Measurements from ENCODE around the gene ADGRL3.
"Not testable (repeated sequence)": the region's sequence is repeated elsewhere in the genome, so short reads cannot be mapped to it uniquely, and the experiment has no call there.

DNA sequence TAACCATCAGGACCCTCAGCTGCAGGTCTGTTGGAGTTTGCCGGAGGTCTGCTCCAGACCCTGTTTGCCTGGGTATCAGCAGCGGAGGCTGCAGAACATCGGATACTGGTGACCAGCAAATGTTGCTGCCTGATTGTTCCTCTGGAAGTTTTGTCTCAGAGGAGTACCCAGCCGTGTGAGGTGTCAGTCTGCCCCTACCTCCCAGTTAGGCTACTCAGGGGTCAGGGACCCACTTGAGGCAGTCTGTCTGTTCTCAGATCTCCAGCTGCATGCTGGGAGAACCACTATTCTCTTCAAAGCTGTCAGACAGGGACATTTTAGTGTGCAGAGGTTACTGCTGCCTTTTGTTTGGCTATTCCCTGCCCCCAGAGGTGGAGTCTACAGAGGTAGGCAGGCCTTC is 559.8 kb downstream of the ADGRL3 start:
- TF ChIP-seq, protein P1, sequence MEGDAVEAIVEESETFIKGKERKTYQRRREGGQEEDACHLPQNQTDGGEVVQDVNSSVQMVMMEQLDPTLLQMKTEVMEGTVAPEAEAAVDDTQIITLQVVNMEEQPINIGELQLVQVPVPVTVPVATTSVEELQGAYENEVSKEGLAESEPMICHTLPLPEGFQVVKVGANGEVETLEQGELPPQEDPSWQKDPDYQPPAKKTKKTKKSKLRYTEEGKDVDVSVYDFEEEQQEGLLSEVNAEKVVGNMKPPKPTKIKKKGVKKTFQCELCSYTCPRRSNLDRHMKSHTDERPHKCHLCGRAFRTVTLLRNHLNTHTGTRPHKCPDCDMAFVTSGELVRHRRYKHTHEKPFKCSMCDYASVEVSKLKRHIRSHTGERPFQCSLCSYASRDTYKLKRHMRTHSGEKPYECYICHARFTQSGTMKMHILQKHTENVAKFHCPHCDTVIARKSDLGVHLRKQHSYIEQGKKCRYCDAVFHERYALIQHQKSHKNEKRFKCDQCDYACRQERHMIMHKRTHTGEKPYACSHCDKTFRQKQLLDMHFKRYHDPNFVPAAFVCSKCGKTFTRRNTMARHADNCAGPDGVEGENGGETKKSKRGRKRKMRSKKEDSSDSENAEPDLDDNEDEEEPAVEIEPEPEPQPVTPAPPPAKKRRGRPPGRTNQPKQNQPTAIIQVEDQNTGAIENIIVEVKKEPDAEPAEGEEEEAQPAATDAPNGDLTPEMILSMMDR (IDR thresholded peaks at IDR 0.05; ENCODE audit: borderline replicate concordance, extremely low read depth, low read length, poor library complexity, severe bottlenecking), result not testable (repeated sequence)
- not testable (repeated sequence) for TF ChIP-seq EZH2 (IDR thresholded peaks at IDR 0.05; ENCODE audit: borderline replicate concordance, low read depth, low read length, severe bottlenecking)
